H1 (cell line): ENCODE results near the gene TIMM9. TPM values are rescaled to one million over a fixed set of nuclear protein-coding genes. Genes with fewer than 3 reads are reported as not detected.
A peak's percentile ranks its signal among the peaks of the same experiment; 100 is the strongest.

Experiments used
- CTCF ChIA-PET: fragments of 300-600 bp; sonication (Branson Sonifier 250); formaldehyde crosslinking; loops from one replicate; lab custom pipeline; 2021; ENCODE audit not compliant: partially characterized antibody; lab: Charles Lee
- POLR2A ChIA-PET: fragments of 300-600 bp; sonication (Branson Sonifier 250); formaldehyde crosslinking; loops from one replicate; lab custom pipeline; 2021; ENCODE audit warnings: inconsistent platforms; ENCODE audit not compliant: partially characterized antibody; lab: Charles Lee
- DNase-seq, 2 experiments: peaks; one replicate each; pipeline versions ENCODE4 v3.0.0 to v3.0.0-alpha.2; 2010 to 2022; ENCODE audit warnings: low spot score in 2 of 2, low read depth in 1 of 2, mixed read lengths in 1 of 2
- FAIRE-seq: peaks from 2 replicates; lab custom pipeline; 2011; peaks lifted over from hg19 to GRCh38; lab: Jason Lieb, UNC
- H2AFZ ChIP-seq: 2 replicates; pipeline ENCODE4 v1.8.1; 2012; ENCODE audit warnings: low read length, inconsistent platforms
- H2AK5ac ChIP-seq: 2 replicates; pipeline ENCODE4 v1.6.1; 2013; ENCODE audit warnings: low read depth, low read length
- H2BK120ac ChIP-seq: replicated peaks from 2 replicates; pipeline ENCODE3; 2013; ENCODE audit warnings: low read depth, low read length, inconsistent platforms
- H2BK12ac ChIP-seq: 2 replicates; pipeline ENCODE4 v1.6.1; 2013; ENCODE audit warnings: low read depth, low read length
- H2BK15ac ChIP-seq: 2 replicates; pipeline ENCODE4 v1.6.1; 2013; ENCODE audit warnings: low read length
- H2BK20ac ChIP-seq: 2 replicates; pipeline ENCODE4 v1.6.1; 2013; ENCODE audit warnings: low read length
- H2BK5ac ChIP-seq: 2 replicates; pipeline ENCODE4 v1.6.1; 2013; ENCODE audit warnings: low read depth, low read length
- H3K14ac ChIP-seq: 2 replicates; pipeline ENCODE4 v1.6.1; 2013; ENCODE audit warnings: inconsistent platforms; ENCODE audit not compliant: insufficient read length
- H3K18ac ChIP-seq: 2 replicates; pipeline ENCODE4 v1.6.1; 2013; ENCODE audit warnings: low read length; ENCODE audit errors: extremely low read depth
- H3K23ac ChIP-seq: 2 replicates; pipeline ENCODE4 v1.6.1; 2013; ENCODE audit warnings: inconsistent platforms; ENCODE audit not compliant: insufficient read length
- H3K23me2 ChIP-seq: 2 replicates; pipeline ENCODE4 v1.6.1; 2013; ENCODE audit warnings: low read depth, low read length
- H3K27ac ChIP-seq: 2 replicates; pipeline ENCODE4 v1.6.1; 2011; ENCODE audit warnings: low read depth, low read length, inconsistent platforms
- H3K27me3 ChIP-seq, 4 experiments: replicated peaks in 1 of 4; 1 replicate in 1 of 4; 2 replicates in 3 of 4; pipeline versions ENCODE4 v1.6.1 to v1.8.1; 2011 to 2013; ENCODE audit warnings: low read length in 3 of 4, mild to moderate bottlenecking in 3 of 4, inconsistent platforms in 2 of 4, mixed read lengths in 2 of 4, moderate library complexity in 1 of 4; ENCODE audit not compliant: control insufficient read depth in 3 of 4, insufficient read depth in 3 of 4; ENCODE audit errors: extremely low read depth in 1 of 4
- H3K36me3 ChIP-seq, 4 experiments: 2 replicates each; pipeline versions ENCODE4 v1.6.1 to v1.8.1; 2011 to 2013; ENCODE audit warnings: mild to moderate bottlenecking in 4 of 4, low read length in 3 of 4, moderate library complexity in 2 of 4, control low read depth in 1 of 4, inconsistent platforms in 1 of 4; ENCODE audit not compliant: insufficient read depth in 4 of 4, control insufficient read depth in 2 of 4
- H3K4ac ChIP-seq: replicated peaks from 2 replicates; pipeline ENCODE3; 2013; ENCODE audit warnings: low read length, low read depth, mixed read lengths, inconsistent platforms; ENCODE audit not compliant: insufficient read length
- H3K4me1 ChIP-seq, 4 experiments: replicated peaks in 1 of 4; 1 replicate in 1 of 4; 2 replicates in 3 of 4; pipeline versions ENCODE4 v1.6.1 to v1.8.1; 2011 to 2013; ENCODE audit warnings: low read length in 3 of 4, inconsistent platforms in 2 of 4, mixed read lengths in 1 of 4; ENCODE audit not compliant: insufficient read depth in 4 of 4, control insufficient read depth in 3 of 4
- H3K4me2 ChIP-seq, 2 experiments: 2 replicates each; pipeline versions ENCODE4 v1.6.1 to v1.8.1; 2011 to 2013; ENCODE audit warnings: low read depth in 2 of 2, low read length in 2 of 2, control low read depth in 1 of 2, inconsistent platforms in 1 of 2, mild to moderate bottlenecking in 1 of 2; ENCODE audit not compliant: insufficient read depth in 1 of 2
- H3K4me3 ChIP-seq, 4 experiments: fragments of 200-600, 300-600 bp in 1 of 4; sonication (generic), shearing (Covaris generic), sonication (Bioruptor Twin) in 1 of 4; 2 replicates each; pipeline versions ENCODE4 v1.5.1 to v1.8.1; 2011 to 2016; ENCODE audit warnings: low read length in 4 of 4, low read depth in 3 of 4, control low read depth in 2 of 4, inconsistent platforms in 2 of 4, mild to moderate bottlenecking in 2 of 4, mixed read lengths in 1 of 4, moderate library complexity in 1 of 4; ENCODE audit not compliant: insufficient read depth in 2 of 4; ENCODE audit errors: extremely low read depth in 1 of 4
- H3K56ac ChIP-seq: replicated peaks from 2 replicates; pipeline ENCODE3; 2013; ENCODE audit warnings: low read depth, mild to moderate bottlenecking, mixed read lengths, low read length, inconsistent platforms; ENCODE audit not compliant: insufficient read length
- H3K79me1 ChIP-seq: 2 replicates; pipeline ENCODE4 v1.6.1; 2013; ENCODE audit warnings: low read depth, low read length, control low read depth
- H3K79me2 ChIP-seq, 2 experiments: 2 replicates each; pipeline versions ENCODE4 v1.6.1 to v1.8.1; 2012 to 2013; ENCODE audit warnings: low read length in 2 of 2, mild to moderate bottlenecking in 2 of 2, inconsistent platforms in 1 of 2; ENCODE audit not compliant: insufficient read depth in 2 of 2, control insufficient read depth in 1 of 2
- H3K9ac ChIP-seq, 4 experiments: replicated peaks in 1 of 4; 1 replicate in 1 of 4; 2 replicates in 3 of 4; pipeline versions ENCODE4 v1.6.1 to v1.8.1; 2011 to 2013; ENCODE audit warnings: low read depth in 3 of 4, low read length in 3 of 4, control low read depth in 2 of 4, mild to moderate bottlenecking in 2 of 4, moderate library complexity in 2 of 4, inconsistent platforms in 1 of 4; ENCODE audit errors: extremely low read depth in 1 of 4
- H3K9me3 ChIP-seq, 2 experiments: 2 replicates each; pipeline versions ENCODE4 v1.6.1 to v1.8.1; 2012 to 2013; ENCODE audit warnings: mild to moderate bottlenecking in 2 of 2, moderate library complexity in 2 of 2, control low read depth in 1 of 2, inconsistent platforms in 1 of 2, low read depth in 1 of 2, low read length in 1 of 2, mixed read lengths in 1 of 2; ENCODE audit not compliant: insufficient read depth in 2 of 2
- H4K20me1 ChIP-seq, 2 experiments: replicated peaks in 1 of 2; 2 replicates each; pipeline versions ENCODE3 to v1.8.1; 2011 to 2013; ENCODE audit warnings: inconsistent platforms in 2 of 2, low read length in 2 of 2, mild to moderate bottlenecking in 1 of 2; ENCODE audit not compliant: insufficient read depth in 2 of 2, control insufficient read depth in 1 of 2
- H4K5ac ChIP-seq: 2 replicates; pipeline ENCODE4 v1.6.1; 2013; ENCODE audit warnings: low read length, low read depth, mixed read lengths, inconsistent platforms; ENCODE audit not compliant: insufficient read length
- H4K8ac ChIP-seq: 2 replicates; pipeline ENCODE4 v1.8.0; 2013; ENCODE audit warnings: mild to moderate bottlenecking, moderate library complexity, low read length, inconsistent platforms; ENCODE audit not compliant: insufficient read depth; ENCODE audit errors: extremely low read depth
- H4K91ac ChIP-seq: replicated peaks from 2 replicates; pipeline ENCODE3; 2013; ENCODE audit warnings: low read length, mixed read lengths, inconsistent platforms; ENCODE audit not compliant: insufficient read length
- CTBP2 ChIP-seq: IDR thresholded peaks from 2 replicates; pipeline ENCODE4 v1.7.0; 2011; ENCODE audit warnings: borderline replicate concordance, mild to moderate bottlenecking, moderate library complexity, mixed read lengths, low read length; ENCODE audit not compliant: insufficient read depth, insufficient read length
- CTCF ChIP-seq, 3 experiments: IDR thresholded peaks; 1 replicate in 2 of 3; 2 replicates in 1 of 3; pipeline versions ENCODE4 v1.5.1 to v1.6.1; 2011; ENCODE audit warnings: low read length in 3 of 3, mild to moderate bottlenecking in 3 of 3, inconsistent platforms in 2 of 3, low read depth in 1 of 3, moderate library complexity in 1 of 3; ENCODE audit not compliant: insufficient read depth in 1 of 3; ENCODE audit errors: control extremely low read depth in 1 of 3
- KDM4A ChIP-seq: IDR thresholded peaks from one replicate; pipeline ENCODE4 v1.7.1; 2012; ENCODE audit warnings: low read depth, mild to moderate bottlenecking, moderate library complexity, low read length, inconsistent platforms; ENCODE audit not compliant: severe bottlenecking
- POLR2A ChIP-seq, 2 experiments: IDR thresholded peaks; 1 replicate in 1 of 2; 2 replicates in 1 of 2; pipeline ENCODE4 v1.6.1; 2011; ENCODE audit warnings: low read depth in 2 of 2, low read length in 2 of 2, mild to moderate bottlenecking in 2 of 2; ENCODE audit errors: control extremely low read depth in 1 of 2
- RAD21 ChIP-seq, 2 experiments: IDR thresholded peaks in 1 of 2; conservative IDR thresholded peaks in 1 of 2; 2 replicates each; pipeline ENCODE4 v1.6.1; 2011; ENCODE audit warnings: low read depth in 2 of 2, low read length in 2 of 2, improper control_type of control experiment in 1 of 2, inconsistent platforms in 1 of 2, mild to moderate bottlenecking in 1 of 2, moderate library complexity in 1 of 2
- RFX5 ChIP-seq: IDR thresholded peaks from 2 replicates; pipeline ENCODE4 v1.6.1; 2011; ENCODE audit warnings: low read depth, low read length, improper control_type of control experiment, borderline replicate concordance
- WGBS, 2 experiments: shearing (Covaris generic) in 1 of 2; methylation state at CpG; one replicate each; pipeline versions ENCODE4 v1.1.6 to v1.1.7; 2013 to 2015; ENCODE audit warnings: low lambda C conversion rate in 2 of 2, mixed read lengths in 2 of 2, inconsistent platforms in 1 of 2, low coverage in 1 of 2, missing lambda C conversion rate in 1 of 2; ENCODE audit not compliant: insufficient replicate concordance in 2 of 2, insufficient coverage in 1 of 2, insufficient read length in 1 of 2; ENCODE audit errors: extremely low coverage in 1 of 2, missing lambda C conversion rate in 1 of 2; 5-methylcytosine and 5-hydroxymethylcytosine counted together
- polyA plus RNA-seq, 7 experiments: library from polyadenylated mRNA; depleted of rRNA in 3 of 7; stranded (reverse) in 5 of 7; unstranded in 2 of 7; fragments of >200 nt in 5 of 7; fragments of 200-250 nt in 2 of 7; gene quantifications; 1 replicate in 5 of 7; 2 replicates in 1 of 7; 4 replicates in 1 of 7; pipeline versions ENCODE4 v1.2.1 to v1.2.3, GENCODE V29; 2011 to 2013; ENCODE audit warnings: missing spikeins in 2 of 7, mixed read lengths in 2 of 7
- total RNA-seq: library from RNA; stranded (reverse); fragmentation: NEBNext Ultra II Directional; extraction: Animal tissue kit (Norgen Biotek cat#: 25700); gene quantifications from 2 replicates; pipeline ENCODE4 v1.2.1, GENCODE V29; 2021

The TIMM9 gene
- total and polyA plus RNA-seq, 2 of the 8 experiments (the other 6 are each of a cell fraction or from before 2014, with no cell fraction given): 24.0 to 52.2 TPM

- DNase-seq: no peak
- H4K8ac ChIP-seq: no peak overlapping the region
These were observed 25.7 kb downstream of the TIMM9 start for GRCh38 chr14:58401587-58401986.

More at GRCh38 chr14:58401587-58401986, 25.7 kb downstream of the TIMM9 start:
- H3K4me2 ChIP-seq: no peak overlapping the region
- H2BK5ac ChIP-seq: no peak overlapping the region
- H2BK120ac ChIP-seq: no peak overlapping the region
- no peak overlapping the region for H3K23ac ChIP-seq
- H3K79me1 ChIP-seq: no peaks in the 10 kb centered on the region
- TF ChIP-seq RAD21 (IDR thresholded peaks at IDR 0.05 in 1 of 2, conservative IDR thresholded peaks at IDR 0.05 in 1 of 2; ENCODE audit: low read depth in 2 of 2, low read length in 2 of 2): peak in 1 of 2 experiments; percentile 19; a peak in 1 of 4 replicates
- no peak for TF ChIP-seq POLR2A (IDR thresholded peaks at IDR 0.05; ENCODE audit: control extremely low read depth in 1 of 2, low read depth in 2 of 2, low read length in 2 of 2)
- no peak for TF ChIP-seq RFX5
- TF ChIP-seq KDM4A: no peak
- TF ChIP-seq CTCF (IDR thresholded peaks at IDR 0.05; ENCODE audit: control extremely low read depth in 1 of 3, insufficient read depth in 1 of 3, low read depth in 1 of 3, low read length in 3 of 3): peak in 1 of 3 experiments; percentile 25; a peak in 1 of 4 replicates
- TF ChIP-seq CTBP2: no peak
- H3K36me3 ChIP-seq: no peaks in the 10 kb centered on the region
- H4K91ac ChIP-seq: no peak overlapping the region
- no peak for FAIRE-seq
- no peak overlapping the region for H2AFZ ChIP-seq
- H2BK20ac ChIP-seq: no peak overlapping the region
- H3K27ac ChIP-seq: no peak overlapping the region
- H3K14ac ChIP-seq: no peak overlapping the region
- no peaks in the 10 kb centered on the region for H3K23me2 ChIP-seq
- H3K4me1 ChIP-seq: peaks cover 0 to 14% (median 4%) of the 10 kb centered on the region in 4 experiments; a peak in 4 of 7 replicates
- H3K4ac ChIP-seq: no peak overlapping the region
- H3K56ac ChIP-seq: no peak overlapping the region
- no peak overlapping the region for H3K4me3 ChIP-seq
- POLR2A ChIA-PET: no interaction called here
- no peak overlapping the region for H2AK5ac ChIP-seq
- H2BK15ac ChIP-seq: no peak overlapping the region
- H3K18ac ChIP-seq: no peak overlapping the region
- CTCF ChIA-PET: interaction anchor here (0.7 to 1.2 kb wide), 3 partner anchors 8 to 654 kb away, joined by 3 to 4 read pairs (median 3); no protein-coding TSS in a partner anchor
- no peaks in the 10 kb centered on the region for H4K20me1 ChIP-seq
- H3K27me3 ChIP-seq: peaks cover 0 to 8% (median 3%) of the 10 kb centered on the region in 4 experiments; a peak in 5 of 7 replicates
- H2BK12ac ChIP-seq: no peak overlapping the region
- WGBS, 2 experiments: 89% methylated on average over 3 of the region's 3 CpGs; no CpG with 5 or more reads in 1 of the 2 experiments
- no peaks in the 10 kb centered on the region for H3K79me2 ChIP-seq
- H3K9me3 ChIP-seq: no peaks in the 10 kb centered on the region
- no peak overlapping the region for H3K9ac ChIP-seq
- H4K5ac ChIP-seq: no peak overlapping the region
